Lower leg skin (tissue), 3 donors: Measurements from ENCODE around the gene NKX6-2.

Source experiments
- POLR2A ChIP-seq, 2 donors: fragments of 450-650 bp; IDR thresholded peaks; one replicate each; pipeline ENCODE4 v1.6.1; 2016 to 2017; ENCODE audit warnings: antibody characterized with exemption in 2 of 2, mild to moderate bottlenecking in 1 of 2, moderate library complexity in 1 of 2
- TF ChIP-seq, protein P1 (sequence below), 3 donors: fragments of 450-650 bp; IDR thresholded peaks; one replicate each; pipeline ENCODE4 v1.5.1; 2016; ENCODE audit warnings: antibody characterized with exemption in 3 of 3, mild to moderate bottlenecking in 3 of 3, moderate library complexity in 2 of 3

DNA sequence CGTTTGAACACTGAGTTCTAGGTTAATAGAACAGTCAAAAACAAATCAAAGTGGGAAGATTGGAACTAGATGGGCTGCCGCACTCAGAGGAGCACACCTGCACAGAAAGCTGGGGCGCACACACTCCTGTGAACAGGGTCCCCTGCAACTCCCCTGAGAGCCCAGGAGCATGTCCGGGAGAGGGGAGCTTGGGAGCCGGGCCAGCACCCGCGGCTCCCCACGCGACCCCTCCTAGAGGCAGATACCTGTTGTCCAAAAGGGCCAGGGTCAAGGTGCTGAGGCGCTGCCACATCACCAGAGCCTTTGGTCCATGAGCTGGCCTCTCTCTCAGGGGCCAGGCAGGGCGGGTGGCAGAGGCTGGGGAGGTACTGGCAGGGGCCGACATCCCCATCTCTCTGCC lies 5.6 kb downstream of the NKX6-2 start:
- TF ChIP-seq, protein P1, sequence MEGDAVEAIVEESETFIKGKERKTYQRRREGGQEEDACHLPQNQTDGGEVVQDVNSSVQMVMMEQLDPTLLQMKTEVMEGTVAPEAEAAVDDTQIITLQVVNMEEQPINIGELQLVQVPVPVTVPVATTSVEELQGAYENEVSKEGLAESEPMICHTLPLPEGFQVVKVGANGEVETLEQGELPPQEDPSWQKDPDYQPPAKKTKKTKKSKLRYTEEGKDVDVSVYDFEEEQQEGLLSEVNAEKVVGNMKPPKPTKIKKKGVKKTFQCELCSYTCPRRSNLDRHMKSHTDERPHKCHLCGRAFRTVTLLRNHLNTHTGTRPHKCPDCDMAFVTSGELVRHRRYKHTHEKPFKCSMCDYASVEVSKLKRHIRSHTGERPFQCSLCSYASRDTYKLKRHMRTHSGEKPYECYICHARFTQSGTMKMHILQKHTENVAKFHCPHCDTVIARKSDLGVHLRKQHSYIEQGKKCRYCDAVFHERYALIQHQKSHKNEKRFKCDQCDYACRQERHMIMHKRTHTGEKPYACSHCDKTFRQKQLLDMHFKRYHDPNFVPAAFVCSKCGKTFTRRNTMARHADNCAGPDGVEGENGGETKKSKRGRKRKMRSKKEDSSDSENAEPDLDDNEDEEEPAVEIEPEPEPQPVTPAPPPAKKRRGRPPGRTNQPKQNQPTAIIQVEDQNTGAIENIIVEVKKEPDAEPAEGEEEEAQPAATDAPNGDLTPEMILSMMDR (IDR thresholded peaks at IDR 0.05) = no peak
- TF ChIP-seq POLR2A (IDR thresholded peaks at IDR 0.05) = no peak
